Smooth muscle cell of the brain vasculature (primary cell): ENCODE results near the gene PARN.

ENCODE experiments used
- DNase-seq: peaks from one replicate; pipeline ENCODE4 v3.0.0-alpha.2; 2012; ENCODE audit warnings: low read depth, low spot score

Gene PARN

GRCh38 chr16:14529010-14529669 lies 100.9 kb downstream of the PARN start:
- DNase-seq = peak; percentile 84

- no peak for DNase-seq
Observed at GRCh38 chr16:14528306-14528705, 101.8 kb downstream of the PARN start.

GRCh38 chr16:14527411-14528044 lies 102.5 kb downstream of the PARN start:
- DNase-seq = no peak

DNA sequence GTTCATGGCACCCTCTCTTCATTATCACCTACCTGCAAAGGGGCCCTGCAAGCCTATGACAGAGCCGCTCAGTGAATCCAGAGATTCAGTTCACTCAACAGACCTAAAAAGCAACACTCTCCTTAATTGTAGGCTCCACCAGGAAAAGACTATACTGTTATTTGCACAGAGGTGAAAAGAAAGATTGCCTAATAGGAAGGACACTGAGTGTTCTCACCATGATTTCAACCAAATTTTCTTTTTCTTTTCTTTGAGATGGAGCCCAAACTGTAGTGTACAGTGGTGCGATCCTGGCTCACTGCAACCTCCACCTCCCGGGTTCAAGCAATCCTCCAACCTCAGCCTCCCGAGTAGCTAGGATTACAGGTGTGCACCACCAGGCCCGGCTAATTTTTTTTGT lies 104.5 kb downstream of the PARN start:
- no peak for DNase-seq

- DNase-seq = no peak
Observed at GRCh38 chr16:14524979-14525378, 105.1 kb downstream of the PARN start.

GRCh38 chr16:14523632-14524031 lies 106.4 kb downstream of the PARN start:
- DNase-seq = no peak

GRCh38 chr16:14522671-14523070 lies 107.4 kb downstream of the PARN start:
- DNase-seq = no peak

GRCh38 chr16:14520753-14521152 lies 109.3 kb downstream of the PARN start:
- no peak for DNase-seq

DNA sequence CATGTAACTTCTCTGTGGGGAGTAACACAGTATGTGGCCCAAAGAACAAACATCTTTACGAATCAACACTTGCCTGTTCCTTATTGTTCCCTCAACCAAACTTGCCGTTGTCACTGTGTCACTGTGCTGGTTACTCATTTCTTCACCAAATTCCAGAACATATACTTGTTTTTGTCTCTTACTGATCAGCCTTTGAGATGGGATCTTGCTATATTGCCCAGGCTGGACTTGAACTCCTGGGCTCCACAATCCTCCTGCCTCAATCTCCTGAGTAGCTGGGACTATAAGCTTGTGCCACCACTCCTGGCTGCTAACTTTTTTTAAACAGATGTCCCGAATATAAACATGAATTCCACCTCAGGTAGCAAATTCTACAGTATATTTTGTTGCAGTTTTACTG lies 115.1 kb downstream of the PARN start:
- no peak for DNase-seq

- no peak for DNase-seq
Observed at GRCh38 chr16:14513389-14514107, 116.5 kb downstream of the PARN start.

DNA sequence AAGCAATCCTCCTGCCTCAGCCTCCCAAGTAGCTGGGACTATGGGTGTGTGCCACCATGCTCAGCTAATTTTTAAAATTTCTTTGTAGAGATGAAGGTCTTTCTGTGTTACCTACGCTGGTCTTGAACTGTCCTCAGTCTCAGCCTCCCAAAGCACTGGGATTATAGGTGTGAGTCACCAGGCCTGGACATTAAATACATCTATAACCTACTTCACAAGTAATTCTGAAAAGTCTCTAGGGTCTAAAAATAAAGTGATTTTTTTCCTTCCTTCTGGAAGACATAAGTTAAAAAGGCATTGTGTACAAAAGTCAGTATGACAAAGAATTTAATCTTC lies 118.3 kb downstream of the PARN start:
- DNase-seq = no peak

DNA sequence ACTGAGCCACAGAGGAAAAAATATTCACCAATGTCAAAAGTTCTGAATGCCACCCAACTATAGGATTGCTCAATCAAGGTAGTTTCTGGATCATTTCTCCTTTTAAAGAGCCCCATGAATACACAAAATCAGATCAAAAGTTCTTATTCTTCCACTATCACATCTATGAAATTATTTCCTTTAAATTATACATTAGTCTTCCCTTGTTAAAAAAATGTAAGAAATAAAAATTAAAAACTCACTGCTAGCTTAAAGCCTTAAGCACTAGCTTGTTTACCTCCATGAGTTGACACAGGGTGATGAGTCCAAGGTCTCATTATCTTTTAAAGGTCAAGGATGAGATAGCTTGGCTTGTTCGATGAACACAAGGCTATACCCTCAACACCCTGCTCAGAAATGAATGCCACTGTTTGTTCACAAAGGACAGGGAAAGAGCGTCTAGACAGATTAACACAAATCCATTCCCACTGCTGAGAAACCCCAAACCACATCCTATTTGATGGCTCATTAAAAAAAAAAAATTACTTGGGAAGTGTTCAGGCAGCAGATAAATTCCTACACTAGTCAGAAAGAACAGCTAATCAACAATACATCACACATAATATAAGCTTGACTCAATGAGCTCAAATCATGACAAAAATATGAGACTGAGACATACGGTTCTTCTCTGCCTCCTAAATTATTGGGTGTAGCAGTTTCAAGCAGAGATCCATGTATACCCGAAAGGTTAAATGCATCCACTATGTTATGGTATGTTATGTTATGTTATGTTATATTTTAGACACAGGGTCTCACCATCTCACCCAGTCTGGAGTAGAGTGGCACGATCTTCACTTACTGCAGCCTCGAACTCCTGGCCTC lies 118.9 kb downstream of the PARN start:
- DNase-seq = no peak

GRCh38 chr16:14510581-14510938 lies 119.5 kb downstream of the PARN start:
- DNase-seq = no peak

DNA sequence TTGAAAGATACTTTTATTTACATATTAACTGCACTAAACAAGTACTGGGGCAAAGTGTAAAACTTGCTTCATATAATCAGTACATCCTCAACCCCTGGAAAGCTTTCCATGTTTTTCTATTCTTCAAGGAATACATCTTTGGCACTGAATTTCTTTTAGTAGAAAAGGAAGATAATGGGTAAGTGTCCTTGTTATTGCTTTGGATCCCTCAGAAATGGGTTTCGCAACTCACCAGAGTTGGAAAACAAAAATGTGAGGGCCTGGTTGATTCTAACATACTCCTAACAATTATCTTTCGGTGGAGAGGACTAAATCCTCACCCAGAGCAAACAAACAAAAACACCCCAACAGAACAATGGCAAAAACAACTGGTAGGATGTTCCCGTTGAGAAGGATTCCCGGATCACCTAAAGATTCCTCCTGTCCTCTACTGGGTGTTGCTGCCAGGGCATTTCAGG lies 120.4 kb downstream of the PARN start:
- no peak for DNase-seq

DNA sequence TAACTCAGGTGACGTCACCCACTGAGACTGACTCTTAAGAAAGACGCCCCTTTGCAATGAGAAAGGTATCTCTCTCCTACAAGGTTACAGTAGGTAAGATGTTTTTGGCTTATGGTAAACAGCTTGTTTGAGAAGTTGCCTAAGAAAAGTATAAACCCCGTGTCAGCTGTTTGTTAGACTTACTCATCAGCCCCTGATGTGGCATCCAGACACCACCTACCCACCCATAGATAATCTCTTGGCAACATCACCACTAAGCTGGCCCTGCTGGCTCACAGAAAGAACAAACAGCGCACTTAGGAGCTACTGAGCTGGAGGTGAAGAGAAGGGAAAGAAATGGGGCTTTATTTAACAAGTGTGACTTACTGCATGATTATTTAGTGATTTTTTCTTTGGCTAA lies 121.0 kb downstream of the PARN start:
- DNase-seq = no peak

GRCh38 chr16:14505846-14506245 lies 124.2 kb downstream of the PARN start:
- DNase-seq = no peak

DNA sequence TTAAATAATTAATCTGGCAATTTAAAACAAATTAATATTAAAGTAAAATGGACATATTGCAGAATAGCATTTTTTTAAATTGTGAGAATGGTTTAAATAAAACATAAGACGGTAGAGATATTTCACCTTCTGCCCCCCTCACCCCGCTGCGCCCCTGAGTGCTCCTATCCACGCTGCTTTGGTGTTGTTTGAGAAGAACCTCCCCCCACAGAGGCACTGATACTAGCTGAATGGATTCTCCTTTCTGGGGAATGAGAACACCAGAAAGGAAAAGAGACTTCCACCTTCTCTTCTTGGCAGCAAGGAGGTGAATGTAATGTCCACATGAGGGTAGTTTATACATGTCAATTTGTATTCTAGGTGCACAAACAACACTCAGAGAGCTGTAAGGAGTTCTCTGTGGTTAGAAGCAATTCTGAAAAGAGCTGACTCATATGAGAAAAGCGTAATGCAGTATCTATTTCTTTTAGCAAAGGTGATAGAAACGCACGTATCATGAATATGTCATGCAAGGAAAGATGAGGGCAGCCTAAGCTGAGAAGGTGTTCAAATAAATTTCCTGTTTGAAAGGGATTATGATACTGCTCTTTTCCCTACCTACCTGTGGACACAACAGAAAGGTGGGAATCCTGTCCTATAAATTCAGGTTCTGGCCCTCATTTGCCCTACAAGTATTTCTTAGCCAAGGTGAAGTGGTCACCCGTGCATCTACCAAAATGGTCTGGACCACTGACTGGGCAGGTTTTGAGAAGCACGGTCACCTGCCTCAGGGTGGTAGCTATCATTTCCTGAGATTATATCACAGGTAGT lies 126.9 kb downstream of the PARN start:
- DNase-seq = no peak

- no peak for DNase-seq
Observed at GRCh38 chr16:14502256-14502875, 127.7 kb downstream of the PARN start.

- DNase-seq = peak; percentile 56
Observed at GRCh38 chr16:14501331-14502255, 128.5 kb downstream of the PARN start.

DNA sequence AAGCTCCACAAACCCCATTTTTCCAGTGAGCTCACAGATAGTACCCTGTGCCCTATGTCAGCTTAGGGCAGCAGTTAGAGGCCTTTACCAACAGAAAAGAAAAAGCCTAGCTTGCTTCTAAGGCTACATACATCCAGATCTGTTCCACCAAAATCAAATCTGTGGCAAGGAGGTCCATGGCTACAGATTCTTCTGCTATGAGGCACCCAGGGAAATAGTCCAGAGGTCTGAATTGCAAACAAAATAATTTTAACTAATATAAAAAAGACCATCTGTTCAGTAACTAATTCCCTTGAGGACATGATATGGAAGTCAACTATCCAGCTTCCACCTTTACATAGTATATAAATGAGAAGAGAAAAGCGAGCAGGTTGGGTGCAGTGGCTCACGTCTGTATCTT lies 129.3 kb downstream of the PARN start:
- no peak for DNase-seq
